Smooth muscle cell (in vitro differentiated cells): Measurements from ENCODE around the gene KRT3. TPM values are rescaled to one million over a fixed set of nuclear protein-coding genes. Genes with fewer than 3 reads are reported as not detected.
"Not testable (repeated sequence)": the region's sequence is repeated elsewhere in the genome, so short reads cannot be mapped to it uniquely, and the experiment has no call there.

Experiments used
- DNase-seq: peaks from one replicate; lab custom pipeline; 2025; ENCODE audit not compliant: unreplicated experiment; lab: John Stamatoyannopoulos, UW
- H2AFZ ChIP-seq: fragments of 200-600 bp; sonication (generic); 2 replicates; pipeline ENCODE4 v1.6.0; 2016; ENCODE audit warnings: antibody characterized with exemption, low read depth, mild to moderate bottlenecking
- H3F3A ChIP-seq: fragments of 200-600 bp; sonication (generic); 2 replicates; pipeline ENCODE4 v1.6.0; 2017; ENCODE audit warnings: antibody characterized with exemption, low read depth
- H3K27ac ChIP-seq: fragments of 200-600 bp; sonication (generic); 2 replicates; pipeline ENCODE4 v1.5.1; 2016; ENCODE audit warnings: low read depth, mild to moderate bottlenecking
- H3K27me3 ChIP-seq: fragments of 200-600 bp; sonication (generic); 2 replicates; pipeline ENCODE4 v1.6.1; 2016; ENCODE audit warnings: low read depth, mild to moderate bottlenecking
- H3K36me3 ChIP-seq: fragments of 200-600 bp; sonication (generic); 2 replicates; pipeline ENCODE4 v1.5.1; 2016; ENCODE audit warnings: low read depth
- H3K4me1 ChIP-seq: fragments of 200-600 bp; sonication (generic); 2 replicates; pipeline ENCODE4 v1.5.1; 2016; ENCODE audit warnings: low read depth
- H3K4me2 ChIP-seq: fragments of 200-600 bp; sonication (generic); 2 replicates; pipeline ENCODE4 v1.6.0; 2016; ENCODE audit warnings: mild to moderate bottlenecking
- H3K4me3 ChIP-seq: fragments of 200-600 bp; sonication (generic); 2 replicates; pipeline ENCODE4 v1.5.1; 2016; ENCODE audit warnings: mild to moderate bottlenecking
- H3K79me2 ChIP-seq: fragments of 200-600 bp; sonication (generic); 2 replicates; pipeline ENCODE4 v1.6.0; 2016; ENCODE audit warnings: low read depth, mild to moderate bottlenecking
- H3K9ac ChIP-seq: fragments of 200-600 bp; sonication (generic); 2 replicates; pipeline ENCODE4 v1.6.0; 2016; ENCODE audit warnings: low read depth
- H3K9me3 ChIP-seq: fragments of 200-600 bp; sonication (generic); replicated peaks from 2 replicates; pipeline ENCODE4 v1.5.1; 2016; ENCODE audit warnings: low read depth
- H4K20me1 ChIP-seq: fragments of 200-600 bp; sonication (generic); 2 replicates; pipeline ENCODE4 v1.6.0; 2016; ENCODE audit warnings: low read depth
- CTCF ChIP-seq: fragments of 200-600 bp; sonication (generic); IDR thresholded peaks from 2 replicates; pipeline ENCODE4 v1.5.1; 2017; ENCODE audit warnings: borderline replicate concordance, mild to moderate bottlenecking, antibody characterized with exemption; ENCODE audit not compliant: insufficient read depth, poor library complexity, severe bottlenecking
- WGBS: methylation state at CpG from one replicate; pipeline ENCODE4 v1.1.7; 2016; ENCODE audit warnings: low lambda C conversion rate; 5-methylcytosine and 5-hydroxymethylcytosine counted together
- polyA plus RNA-seq: library from polyadenylated mRNA; unstranded; fragments of >200 nt; fragmentation: Nextera tagmentation; extraction: Ambion mirVana; gene quantifications from 2 replicates; pipeline ENCODE4 v1.2.1, GENCODE V29; 2016
- total RNA-seq: library from RNA; depleted of rRNA; stranded (reverse); fragments of >200 nt; gene quantifications from 2 replicates; pipeline ENCODE4 v1.2.3, GENCODE V29; 2014

KRT3 gene
- total and polyA plus RNA-seq, 2 experiments from 2014 or later: not detected

GRCh38 chr12:52796839-52797528 is 1.1 kb upstream of the KRT3 start:
- H3K36me3 ChIP-seq: no peaks in the 10 kb centered on the region
- no peak overlapping the region for H3K9ac ChIP-seq
- H3K9me3 ChIP-seq: no peaks in the 10 kb centered on the region
- WGBS: 92% methylated on average over 3 of the region's 3 CpGs
- no peaks in the 10 kb centered on the region for H4K20me1 ChIP-seq
- no peak overlapping the region for H3K4me3 ChIP-seq
- H3K4me2 ChIP-seq: no peak overlapping the region
- H3K27ac ChIP-seq: no peak overlapping the region
- no peak overlapping the region for H2AFZ ChIP-seq
- no peaks in the 10 kb centered on the region for H3K4me1 ChIP-seq
- no peaks in the 10 kb centered on the region for H3K79me2 ChIP-seq
- TF ChIP-seq CTCF: no peak
- no peak for DNase-seq
- H3K27me3 ChIP-seq: no peaks in the 10 kb centered on the region
- H3F3A ChIP-seq: no peaks in the 10 kb centered on the region

- no peaks in the 10 kb centered on the region for H3K36me3 ChIP-seq
- no peak for DNase-seq
- TF ChIP-seq CTCF: no peak
- 100% methylated on average over 3 of the region's 3 CpGs for WGBS
- no peak overlapping the region for H3K9ac ChIP-seq
- no peaks in the 10 kb centered on the region for H3K79me2 ChIP-seq
- no peaks in the 10 kb centered on the region for H3K4me1 ChIP-seq
- H2AFZ ChIP-seq: no peak overlapping the region
- no peak overlapping the region for H3K4me3 ChIP-seq
- H3F3A ChIP-seq: no peaks in the 10 kb centered on the region
- H3K27ac ChIP-seq: no peak overlapping the region
- H4K20me1 ChIP-seq: no peaks in the 10 kb centered on the region
- no peak overlapping the region for H3K4me2 ChIP-seq
- H3K27me3 ChIP-seq: no peaks in the 10 kb centered on the region
- no peaks in the 10 kb centered on the region for H3K9me3 ChIP-seq
Measured at GRCh38 chr12:52796429-52796794, 495 bp upstream of the KRT3 start.

GRCh38 chr12:52795332-52795674 is 614 bp downstream of the KRT3 start:
- not testable (repeated sequence) for H3K36me3 ChIP-seq, H3K4me1 ChIP-seq, DNase-seq, H2AFZ ChIP-seq, H3K79me2 ChIP-seq, H4K20me1 ChIP-seq, H3F3A ChIP-seq, H3K4me2 ChIP-seq, H3K27me3 ChIP-seq, H3K9me3 ChIP-seq, H3K9ac ChIP-seq, H3K27ac ChIP-seq, H3K4me3 ChIP-seq
- 97% methylated on average over 2 of the region's 2 CpGs for WGBS

GRCh38 chr12:52794479-52795331 is 1.2 kb downstream of the KRT3 start:
- H3F3A ChIP-seq: no peaks in the 10 kb centered on the region
- no peak overlapping the region for H3K27ac ChIP-seq
- no peaks in the 10 kb centered on the region for H3K4me1 ChIP-seq
- no peaks in the 10 kb centered on the region for H3K79me2 ChIP-seq
- no peak overlapping the region for H3K4me3 ChIP-seq
- DNase-seq: no peak
- no peaks in the 10 kb centered on the region for H4K20me1 ChIP-seq
- H3K9me3 ChIP-seq: no peaks in the 10 kb centered on the region
- 52% methylated on average over 5 of the region's 5 CpGs for WGBS
- H2AFZ ChIP-seq: no peak overlapping the region
- TF ChIP-seq CTCF: no peak
- H3K36me3 ChIP-seq: no peaks in the 10 kb centered on the region
- no peak overlapping the region for H3K4me2 ChIP-seq
- no peak overlapping the region for H3K9ac ChIP-seq
- no peaks in the 10 kb centered on the region for H3K27me3 ChIP-seq
